ENCODE measurements around the gene TRUB2.

- TF ChIP-seq CTCF (optimal IDR thresholded peaks at IDR 0.05 in 1 of 3, IDR thresholded peaks at IDR 0.05 in 1 of 3, conservative IDR thresholded peaks at IDR 0.05 in 1 of 3; ENCODE audit: extremely low read depth in 1 of 3, insufficient read depth in 2 of 3, low read length in 3 of 3): peak; percentile 91 to 98 (median 97)
- TF ChIP-seq EZH2 (IDR thresholded peaks at IDR 0.05; ENCODE audit: low read length): no peak
Observed at GRCh38 chr9:128361986-128362646, 39.9 kb upstream of the TRUB2 start.

Measured in keratinocyte (primary cell).